ENCODE results near the gene CCDC146.
"Not testable (repeated sequence)": the region's sequence is repeated elsewhere in the genome, so short reads cannot be mapped to it uniquely, and the experiment has no call there.

DNA sequence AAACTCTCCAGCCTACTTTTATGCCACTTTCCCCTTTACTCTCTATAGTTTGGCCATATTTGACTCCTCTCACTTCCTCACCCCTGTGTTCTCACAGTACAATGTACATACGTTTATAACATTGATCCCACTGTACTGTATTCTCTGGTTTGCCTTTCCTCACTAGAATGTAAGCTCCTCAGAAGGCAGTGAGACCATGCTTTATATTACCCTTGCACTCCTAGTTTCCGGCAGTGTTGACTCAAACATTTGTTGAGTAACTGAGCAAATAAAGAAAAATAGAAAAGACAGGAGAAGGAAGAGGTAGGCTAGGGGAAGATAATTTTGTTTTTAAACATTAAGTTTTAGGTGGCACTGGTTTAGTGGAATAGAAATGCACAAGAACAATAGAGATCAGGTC, 42.2 kb upstream of the CCDC146 start:
- TF ChIP-seq, protein P1, sequence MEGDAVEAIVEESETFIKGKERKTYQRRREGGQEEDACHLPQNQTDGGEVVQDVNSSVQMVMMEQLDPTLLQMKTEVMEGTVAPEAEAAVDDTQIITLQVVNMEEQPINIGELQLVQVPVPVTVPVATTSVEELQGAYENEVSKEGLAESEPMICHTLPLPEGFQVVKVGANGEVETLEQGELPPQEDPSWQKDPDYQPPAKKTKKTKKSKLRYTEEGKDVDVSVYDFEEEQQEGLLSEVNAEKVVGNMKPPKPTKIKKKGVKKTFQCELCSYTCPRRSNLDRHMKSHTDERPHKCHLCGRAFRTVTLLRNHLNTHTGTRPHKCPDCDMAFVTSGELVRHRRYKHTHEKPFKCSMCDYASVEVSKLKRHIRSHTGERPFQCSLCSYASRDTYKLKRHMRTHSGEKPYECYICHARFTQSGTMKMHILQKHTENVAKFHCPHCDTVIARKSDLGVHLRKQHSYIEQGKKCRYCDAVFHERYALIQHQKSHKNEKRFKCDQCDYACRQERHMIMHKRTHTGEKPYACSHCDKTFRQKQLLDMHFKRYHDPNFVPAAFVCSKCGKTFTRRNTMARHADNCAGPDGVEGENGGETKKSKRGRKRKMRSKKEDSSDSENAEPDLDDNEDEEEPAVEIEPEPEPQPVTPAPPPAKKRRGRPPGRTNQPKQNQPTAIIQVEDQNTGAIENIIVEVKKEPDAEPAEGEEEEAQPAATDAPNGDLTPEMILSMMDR (IDR thresholded peaks at IDR 0.05) = not testable (repeated sequence)
- not testable (repeated sequence) for TF ChIP-seq POLR2A (IDR thresholded peaks at IDR 0.05)
